ENCODE measurements around the gene ICAM4. TPM values are rescaled to one million over a fixed set of nuclear protein-coding genes. Genes with fewer than 3 reads are reported as not detected.

ICAM4 gene
- total and polyA plus RNA-seq, 5 donors from 2014 or later = 0.20 to 0.67 (median 0.44) TPM

- Mint-ChIP-seq H3K36me3 (peaks cover 14% of the 10 kb centered on the region), H3K4me1 (peaks cover 0 to 17% (median 5%) of the 10 kb centered on the region in 4 donors), H3K9me3 (no peaks in the 10 kb centered on the region), H3K4me3 (peak within 1 kb of the TSS; percentile 79 to 92 (median 86)), H3K27ac (peak within 1 kb of the TSS; percentile 78 to 91 (median 88)), H3K27me3 (no peaks in the 10 kb centered on the region)
- DNase-seq = peak; percentile 85 to 90 (median 86)
- peaks cover 15% of the 10 kb centered on the region for H3K4me1 ChIP-seq (ENCODE audit: control insufficient read depth, insufficient read depth, low read length, poor library complexity, severe bottlenecking)
- no peaks in the 10 kb centered on the region for H3K27me3 ChIP-seq (ENCODE audit: control insufficient read depth, insufficient read depth, low read length)
- peak within 1 kb of the TSS; percentile 86 for H3K4me3 ChIP-seq (ENCODE audit: low read depth, low read length)
- no peaks in the 10 kb centered on the region for H3K9me3 ChIP-seq (ENCODE audit: control insufficient read depth in 2 of 2, low read length in 2 of 2)
- ATAC-seq (ENCODE audit: low read depth in 2 of 2) = peak; percentile 74 to 89
- peak within 1 kb of the TSS; percentile 61 for H3K27ac ChIP-seq (ENCODE audit: insufficient read depth, low read length, poor library complexity, severe bottlenecking)
- peaks cover 16% of the 10 kb centered on the region for H3K36me3 ChIP-seq (ENCODE audit: control insufficient read depth, insufficient read depth, low read length)
These were observed 28.8 kb downstream of the ICAM4 start, which contains the start of gene FDX2 for GRCh38 chr19:10315335-10316214. Gene FDX2 (minus strand): TSS chr19:10316015. CDS start chr19:10315996, 19 bp downstream.

- peaks cover 14% of the 10 kb centered on the region for H3K36me3 Mint-ChIP-seq
- H3K27me3 ChIP-seq (ENCODE audit: control insufficient read depth, insufficient read depth, low read length) = no peaks in the 10 kb centered on the region
- H3K4me3 Mint-ChIP-seq = peak overlapping the region; percentile 58 to 92 (median 86)
- DNase-seq (no peak), ATAC-seq (ENCODE audit: low read depth in 2 of 2) (no peak)
- peaks cover 21% of the 10 kb centered on the region for H3K36me3 ChIP-seq (ENCODE audit: control insufficient read depth, insufficient read depth, low read length)
- no peaks in the 10 kb centered on the region for H3K27me3 Mint-ChIP-seq
- peaks cover 15% of the 10 kb centered on the region for H3K4me1 ChIP-seq (ENCODE audit: control insufficient read depth, insufficient read depth, low read length, poor library complexity, severe bottlenecking)
- H3K9me3 ChIP-seq (ENCODE audit: control insufficient read depth in 2 of 2, low read length in 2 of 2) = no peaks in the 10 kb centered on the region
- peak overlapping the region; percentile 78 to 91 (median 88) for H3K27ac Mint-ChIP-seq
- peaks cover 0 to 17% (median 5%) of the 10 kb centered on the region in 4 donors for H3K4me1 Mint-ChIP-seq
- no peak overlapping the region for H3K4me3 ChIP-seq (ENCODE audit: low read depth, low read length)
- H3K27ac ChIP-seq (ENCODE audit: insufficient read depth, low read length, poor library complexity, severe bottlenecking) = peak overlapping the region; percentile 61
- no peaks in the 10 kb centered on the region for H3K9me3 Mint-ChIP-seq
These were observed 29.7 kb downstream of the ICAM4 start for GRCh38 chr19:10316229-10317044.

- Mint-ChIP-seq H3K36me3 (peaks cover 21% of the 10 kb centered on the region), H3K27me3 (no peaks in the 10 kb centered on the region), H3K4me3 (no peak overlapping the region), H3K27ac (no peak overlapping the region), H3K9me3 (no peaks in the 10 kb centered on the region), H3K4me1 (peaks cover 0 to 20% (median 5%) of the 10 kb centered on the region in 4 donors)
- no peaks in the 10 kb centered on the region for H3K27me3 ChIP-seq (ENCODE audit: control insufficient read depth, insufficient read depth, low read length)
- peaks cover 15% of the 10 kb centered on the region for H3K4me1 ChIP-seq (ENCODE audit: control insufficient read depth, insufficient read depth, low read length, poor library complexity, severe bottlenecking)
- H3K36me3 ChIP-seq (ENCODE audit: control insufficient read depth, insufficient read depth, low read length) = peaks cover 26% of the 10 kb centered on the region
- H3K27ac ChIP-seq (ENCODE audit: insufficient read depth, low read length, poor library complexity, severe bottlenecking) = peak overlapping the region; percentile 61
- no peak overlapping the region for H3K4me3 ChIP-seq (ENCODE audit: low read depth, low read length)
- ATAC-seq (ENCODE audit: low read depth in 2 of 2) (no peak), DNase-seq (no peak)
- no peaks in the 10 kb centered on the region for H3K9me3 ChIP-seq (ENCODE audit: control insufficient read depth in 2 of 2, low read length in 2 of 2)
These were observed 30.5 kb downstream of the ICAM4 start for GRCh38 chr19:10317045-10317856.

- no peak for ATAC-seq (ENCODE audit: low read depth in 2 of 2)
- no peaks in the 10 kb centered on the region for H3K27me3 Mint-ChIP-seq
These were observed 31.2 kb downstream of the ICAM4 start for GRCh38 chr19:10317857-10318462.

GRCh38 chr19:10318807-10319682 is 32.3 kb downstream of the ICAM4 start:
- no peak for ATAC-seq (ENCODE audit: low read depth in 2 of 2)
- H3K27ac Mint-ChIP-seq = no peak overlapping the region

More at GRCh38 chr19:10317857-10318462, 31.2 kb downstream of the ICAM4 start:
- Histone ChIP-seq H3K4me1 (ENCODE audit: control insufficient read depth, insufficient read depth, low read length, poor library complexity, severe bottlenecking) (peaks cover 15% of the 10 kb centered on the region), H3K4me3 (ENCODE audit: low read depth, low read length) (no peak overlapping the region), H3K27ac (ENCODE audit: insufficient read depth, low read length, poor library complexity, severe bottlenecking) (no peak overlapping the region), H3K27me3 (ENCODE audit: control insufficient read depth, insufficient read depth, low read length) (no peaks in the 10 kb centered on the region), H3K36me3 (ENCODE audit: control insufficient read depth, insufficient read depth, low read length) (peaks cover 31% of the 10 kb centered on the region), H3K9me3 (ENCODE audit: control insufficient read depth in 2 of 2, low read length in 2 of 2) (no peaks in the 10 kb centered on the region)
- no peak for DNase-seq
- Mint-ChIP-seq H3K36me3 (peaks cover 21% of the 10 kb centered on the region), H3K9me3 (no peaks in the 10 kb centered on the region), H3K4me3 (no peak overlapping the region), H3K27ac (no peak overlapping the region), H3K4me1 (peaks cover 0 to 20% (median 5%) of the 10 kb centered on the region in 4 donors)

GRCh38 chr19:10320602-10321416 is 34.1 kb downstream of the ICAM4 start:
- H3K27ac Mint-ChIP-seq = peak overlapping the region in 1 of 3 donors; percentile 56
- Histone ChIP-seq H3K4me3 (ENCODE audit: low read depth, low read length) (no peak overlapping the region), H3K9me3 (ENCODE audit: control insufficient read depth in 2 of 2, low read length in 2 of 2) (no peaks in the 10 kb centered on the region), H3K27me3 (ENCODE audit: control insufficient read depth, insufficient read depth, low read length) (no peaks in the 10 kb centered on the region), H3K27ac (ENCODE audit: insufficient read depth, low read length, poor library complexity, severe bottlenecking) (no peak overlapping the region), H3K4me1 (ENCODE audit: control insufficient read depth, insufficient read depth, low read length, poor library complexity, severe bottlenecking) (peaks cover 5% of the 10 kb centered on the region), H3K36me3 (ENCODE audit: control insufficient read depth, insufficient read depth, low read length) (peaks cover 55% of the 10 kb centered on the region)
- H3K4me3 Mint-ChIP-seq = no peak overlapping the region
- no peaks in the 10 kb centered on the region for H3K9me3 Mint-ChIP-seq
- no peak for ATAC-seq (ENCODE audit: low read depth in 2 of 2)
- DNase-seq = no peak
- no peaks in the 10 kb centered on the region for H3K27me3 Mint-ChIP-seq
- H3K4me1 Mint-ChIP-seq = peaks cover 0 to 9% (median 3%) of the 10 kb centered on the region in 4 donors
- peaks cover 20% of the 10 kb centered on the region for H3K36me3 Mint-ChIP-seq

More at GRCh38 chr19:10318807-10319682, 32.3 kb downstream of the ICAM4 start:
- no peak overlapping the region for H3K4me3 ChIP-seq (ENCODE audit: low read depth, low read length)
- H3K27ac ChIP-seq (ENCODE audit: insufficient read depth, low read length, poor library complexity, severe bottlenecking) = no peak overlapping the region
- DNase-seq = no peak
- no peaks in the 10 kb centered on the region for H3K9me3 ChIP-seq (ENCODE audit: control insufficient read depth in 2 of 2, low read length in 2 of 2)
- Mint-ChIP-seq H3K27me3 (no peaks in the 10 kb centered on the region), H3K9me3 (no peaks in the 10 kb centered on the region), H3K4me3 (no peak overlapping the region), H3K36me3 (peaks cover 21% of the 10 kb centered on the region), H3K4me1 (peaks cover 0 to 20% (median 5%) of the 10 kb centered on the region in 4 donors)
- peaks cover 40% of the 10 kb centered on the region for H3K36me3 ChIP-seq (ENCODE audit: control insufficient read depth, insufficient read depth, low read length)
- peaks cover 15% of the 10 kb centered on the region for H3K4me1 ChIP-seq (ENCODE audit: control insufficient read depth, insufficient read depth, low read length, poor library complexity, severe bottlenecking)
- H3K27me3 ChIP-seq (ENCODE audit: control insufficient read depth, insufficient read depth, low read length) = no peaks in the 10 kb centered on the region

Measured in CD4-positive, CD25-positive, alpha-beta regulatory T cell (primary cell).